AG09319 (cell line): ENCODE data around the gene CENPS.

Experiments
- DNase-seq: peaks from one replicate; pipeline ENCODE4 v3.0.0-alpha.2; 2010; ENCODE audit warnings: low read depth; ENCODE audit errors: extremely low read depth
- TF ChIP-seq, protein P1 (sequence below): IDR thresholded peaks from 2 replicates; pipeline ENCODE4 v1.5.1; 2011; ENCODE audit warnings: low read depth, mild to moderate bottlenecking, inconsistent platforms, low read length, moderate library complexity

CENPS gene

DNA sequence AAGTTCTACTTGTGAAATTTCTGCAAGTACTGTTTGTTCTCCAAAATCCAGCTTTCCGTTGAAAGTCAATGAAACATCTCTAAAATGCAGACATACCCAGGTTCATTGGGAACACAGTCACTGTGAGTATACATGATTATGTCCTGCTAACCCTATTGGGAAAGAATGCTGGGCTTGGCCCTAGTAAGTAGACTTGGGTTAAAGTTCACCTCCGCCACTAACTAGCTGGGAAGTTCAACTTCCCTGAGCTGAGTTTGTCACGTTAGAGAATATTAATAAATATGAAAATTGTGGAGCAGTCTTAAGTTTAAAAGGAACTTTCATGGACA lies 41.9 kb upstream of the CENPS start:
- DNase-seq, result no peak
- TF ChIP-seq, protein P1, sequence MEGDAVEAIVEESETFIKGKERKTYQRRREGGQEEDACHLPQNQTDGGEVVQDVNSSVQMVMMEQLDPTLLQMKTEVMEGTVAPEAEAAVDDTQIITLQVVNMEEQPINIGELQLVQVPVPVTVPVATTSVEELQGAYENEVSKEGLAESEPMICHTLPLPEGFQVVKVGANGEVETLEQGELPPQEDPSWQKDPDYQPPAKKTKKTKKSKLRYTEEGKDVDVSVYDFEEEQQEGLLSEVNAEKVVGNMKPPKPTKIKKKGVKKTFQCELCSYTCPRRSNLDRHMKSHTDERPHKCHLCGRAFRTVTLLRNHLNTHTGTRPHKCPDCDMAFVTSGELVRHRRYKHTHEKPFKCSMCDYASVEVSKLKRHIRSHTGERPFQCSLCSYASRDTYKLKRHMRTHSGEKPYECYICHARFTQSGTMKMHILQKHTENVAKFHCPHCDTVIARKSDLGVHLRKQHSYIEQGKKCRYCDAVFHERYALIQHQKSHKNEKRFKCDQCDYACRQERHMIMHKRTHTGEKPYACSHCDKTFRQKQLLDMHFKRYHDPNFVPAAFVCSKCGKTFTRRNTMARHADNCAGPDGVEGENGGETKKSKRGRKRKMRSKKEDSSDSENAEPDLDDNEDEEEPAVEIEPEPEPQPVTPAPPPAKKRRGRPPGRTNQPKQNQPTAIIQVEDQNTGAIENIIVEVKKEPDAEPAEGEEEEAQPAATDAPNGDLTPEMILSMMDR, result no peak

DNA sequence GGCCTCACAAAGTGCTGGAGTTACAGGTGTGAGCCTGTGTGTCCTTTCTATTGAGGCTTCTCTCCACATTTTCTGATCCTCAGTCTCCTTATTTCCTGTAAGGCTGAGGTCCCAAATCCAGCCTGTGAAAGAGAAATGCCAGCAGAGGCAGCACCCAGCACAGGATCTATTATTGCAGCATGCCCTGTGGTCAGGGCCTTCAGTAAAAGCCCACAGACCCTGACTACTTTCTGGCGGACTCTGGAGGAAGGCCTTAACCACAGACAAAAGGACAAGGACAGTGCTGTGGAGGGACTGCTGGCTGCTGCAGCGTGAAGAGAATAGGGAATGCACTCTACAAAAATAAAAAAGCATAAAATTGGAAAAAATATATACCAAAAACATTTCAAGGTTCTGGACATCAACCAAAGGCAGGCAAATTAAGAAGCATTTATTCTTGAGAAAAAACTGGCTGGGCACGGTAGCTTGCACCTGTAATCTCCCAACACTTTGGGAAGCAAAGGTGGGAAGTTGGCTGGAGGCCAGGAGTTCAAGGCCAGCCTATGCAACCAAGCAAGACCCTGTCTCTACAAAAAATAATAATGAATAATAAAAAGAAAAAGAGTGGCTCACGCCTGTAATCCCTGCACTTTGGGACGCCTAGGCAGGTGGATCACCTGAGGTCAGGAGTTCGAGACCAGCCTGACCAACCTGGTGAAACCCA lies 40.8 kb upstream of the CENPS start:
- TF ChIP-seq, protein P1, result no peak
- DNase-seq, result no peak

DNA sequence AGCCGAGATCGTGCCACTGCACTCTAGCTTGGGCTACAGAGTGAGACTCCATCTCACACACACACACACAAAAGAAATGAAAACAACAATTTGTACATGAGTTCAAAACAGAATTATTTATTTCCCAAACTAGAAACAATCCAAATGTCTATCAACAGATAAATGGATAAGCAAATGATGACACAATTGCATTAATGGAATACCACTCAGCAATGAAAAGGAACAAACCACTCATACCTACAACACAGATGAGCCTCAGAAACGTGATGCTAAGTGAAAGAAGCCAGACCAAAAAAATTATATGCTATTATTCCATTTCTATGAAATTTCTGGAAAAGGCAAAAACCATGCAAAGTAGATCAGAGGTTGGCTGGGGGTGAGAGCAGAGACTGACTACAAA lies 33.4 kb upstream of the CENPS start:
- no peak for DNase-seq
- TF ChIP-seq, protein P1, result no peak

DNA sequence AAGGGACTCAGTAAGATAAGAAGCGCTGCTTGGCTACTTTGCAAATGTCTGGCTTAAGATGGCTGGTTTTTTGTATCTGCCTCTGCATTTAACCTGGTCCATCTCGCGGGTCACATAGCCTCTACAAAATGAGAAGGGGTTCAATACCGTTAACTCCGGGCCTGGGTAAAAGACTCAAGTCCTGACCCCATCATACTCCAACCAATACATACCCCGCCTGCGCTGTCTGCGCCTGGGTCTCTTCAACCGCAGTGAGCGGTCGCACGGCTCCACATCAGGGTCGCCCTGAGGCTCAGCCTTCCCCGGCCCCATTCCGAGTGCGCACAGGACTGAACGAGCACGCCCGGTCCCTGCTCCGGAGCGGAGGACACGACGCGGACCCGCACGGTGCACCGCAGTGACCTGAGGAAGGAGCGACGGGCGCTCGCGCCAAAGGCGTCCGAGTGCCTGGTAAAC lies 31.9 kb upstream of the CENPS start:
- DNase-seq, result no peak
- TF ChIP-seq, protein P1, result no peak

DNA sequence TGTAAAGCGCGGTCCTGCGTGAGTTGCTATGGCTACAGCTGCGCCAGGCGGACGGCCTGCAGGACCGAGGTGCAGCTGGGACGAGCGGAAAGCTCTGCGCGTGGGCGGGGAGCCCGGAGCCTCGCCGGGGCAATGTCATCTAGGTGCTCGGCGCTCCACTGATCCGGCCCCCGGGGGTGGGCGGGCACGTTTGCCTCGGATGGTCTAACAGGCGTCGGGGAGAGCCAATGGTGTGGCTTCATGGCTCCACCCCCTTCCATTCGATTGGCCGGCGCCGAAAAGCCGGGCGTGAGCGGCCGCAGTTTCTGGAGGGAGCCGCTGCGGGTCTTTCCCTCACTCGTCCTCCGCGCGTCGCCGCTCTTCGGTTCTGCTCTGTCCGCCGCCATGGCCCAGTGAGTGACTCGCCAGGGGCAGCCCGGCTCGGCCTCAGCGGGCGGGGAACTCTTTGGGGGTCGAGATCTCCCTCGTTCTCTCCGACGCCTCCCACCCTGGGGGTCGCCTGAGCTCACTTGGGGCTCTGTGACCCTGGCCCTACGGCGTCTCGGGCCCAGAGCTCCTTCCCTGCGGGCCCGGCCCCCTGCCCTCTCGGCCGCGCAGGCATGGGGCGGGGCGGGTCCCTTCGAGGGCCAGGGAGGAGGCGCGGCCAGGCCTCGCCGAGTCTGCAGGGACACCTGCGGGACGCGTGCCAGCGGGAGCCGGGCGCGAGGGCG lies 31.3 kb upstream of the CENPS start, which contains the start of gene PGD:
PGD (plus strand) TSS at position 331 of the 710 bp plus-strand sequence; CDS start at position 385, 54 bp downstream.
- TF ChIP-seq, protein P1, result no peak
- DNase-seq, result peak; percentile 94

DNA sequence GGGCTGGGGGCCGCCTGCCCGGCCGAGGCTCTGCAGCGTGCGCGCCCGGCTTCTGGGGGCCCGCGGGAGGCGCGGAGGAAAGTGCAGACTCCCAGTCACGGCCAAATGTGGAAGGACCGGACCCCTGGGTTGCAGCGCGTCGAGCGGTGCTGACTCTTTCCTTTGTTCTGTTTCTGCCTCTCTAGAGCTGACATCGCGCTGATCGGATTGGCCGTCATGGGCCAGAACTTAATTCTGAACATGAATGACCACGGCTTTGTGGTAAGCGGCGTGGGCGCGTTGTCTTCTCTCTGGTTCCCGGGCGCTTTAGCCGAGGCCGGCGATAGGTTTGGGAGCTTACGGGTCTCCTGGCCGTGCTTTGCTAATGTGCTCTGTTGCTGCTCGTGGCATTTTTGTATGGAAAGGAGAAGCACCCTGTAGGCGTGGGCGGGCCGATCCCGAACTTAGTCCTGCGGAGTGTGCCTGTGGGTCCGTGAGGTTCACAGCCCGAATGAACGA lies 30.7 kb upstream of the CENPS start:
- TF ChIP-seq, protein P1, result no peak

DNA sequence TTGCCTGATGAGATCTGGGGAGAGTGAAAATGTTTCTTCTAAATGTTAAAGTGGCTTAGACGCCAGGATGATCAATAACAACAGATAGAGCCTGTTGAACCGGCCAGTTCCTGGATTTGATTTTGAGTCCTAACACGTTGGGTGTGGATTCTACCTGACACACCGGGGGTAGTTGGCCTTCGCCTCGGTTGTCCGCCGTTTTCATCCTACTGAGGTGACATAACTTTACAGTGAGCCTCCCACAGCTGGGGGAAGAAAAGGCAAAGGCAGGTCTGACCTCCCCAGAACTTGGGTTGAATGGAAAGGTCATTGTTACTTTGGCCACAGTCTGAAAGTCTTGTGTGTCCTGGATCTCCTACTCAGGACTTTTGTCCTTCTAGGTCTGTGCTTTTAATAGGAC lies 30.2 kb upstream of the CENPS start:
- DNase-seq, result no peak
- TF ChIP-seq, protein P1, result no peak

More for the DNA sequence above, 30.7 kb upstream of the CENPS start:
- no peak for DNase-seq
